NCI-H187 (cell line): Measurements from ENCODE around the gene HK1.
"Not testable (repeated sequence)": the region's sequence is repeated elsewhere in the genome, so short reads cannot be mapped to it uniquely, and the experiment has no call there.

ENCODE experiments used
- DNase-seq, 2 experiments: peaks; one replicate each; lab custom pipeline; 2025; lab: John Stamatoyannopoulos, UW

HK1 gene

DNA sequence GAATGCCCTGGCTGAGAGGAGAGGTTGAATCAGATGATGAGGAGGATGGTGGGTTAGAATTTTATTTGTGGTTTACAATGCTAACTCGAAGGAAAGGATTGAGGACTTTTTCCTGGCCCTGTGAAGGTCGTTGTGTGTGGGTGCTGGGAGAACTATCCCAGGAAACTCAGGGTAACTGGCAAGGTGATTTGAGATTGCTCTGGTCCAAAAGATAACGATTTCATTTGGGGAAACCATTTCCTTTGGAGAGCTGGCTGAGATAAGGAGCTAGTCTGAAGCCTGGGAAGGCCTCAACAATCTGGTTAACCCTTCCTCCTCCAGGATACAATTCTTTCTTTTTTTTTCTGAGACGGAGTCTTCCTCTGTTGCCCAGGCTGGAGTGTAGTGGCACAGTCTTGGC lies 33.0 kb downstream of the HK1 start:
- no peak for DNase-seq

DNA sequence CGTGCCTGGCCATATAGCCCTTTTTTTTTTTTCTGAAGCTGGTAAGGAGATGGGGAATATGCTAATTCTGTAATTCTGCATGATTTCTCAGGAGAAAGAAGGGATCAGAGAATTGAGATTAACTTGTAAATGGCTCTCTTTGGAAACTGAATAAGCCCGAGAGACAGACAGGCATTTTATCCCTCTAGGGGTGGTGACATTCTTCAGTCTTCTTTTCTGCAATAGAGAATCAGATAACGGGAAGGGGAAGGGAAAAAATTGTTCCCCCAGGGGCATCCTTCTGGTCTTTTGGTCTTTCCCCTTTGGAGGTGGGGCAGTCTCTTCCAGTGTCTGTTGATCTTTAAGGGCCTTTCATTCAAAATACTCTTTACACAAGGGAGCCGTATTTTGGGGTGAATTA lies 34.2 kb downstream of the HK1 start:
- DNase-seq, result no peak

DNA sequence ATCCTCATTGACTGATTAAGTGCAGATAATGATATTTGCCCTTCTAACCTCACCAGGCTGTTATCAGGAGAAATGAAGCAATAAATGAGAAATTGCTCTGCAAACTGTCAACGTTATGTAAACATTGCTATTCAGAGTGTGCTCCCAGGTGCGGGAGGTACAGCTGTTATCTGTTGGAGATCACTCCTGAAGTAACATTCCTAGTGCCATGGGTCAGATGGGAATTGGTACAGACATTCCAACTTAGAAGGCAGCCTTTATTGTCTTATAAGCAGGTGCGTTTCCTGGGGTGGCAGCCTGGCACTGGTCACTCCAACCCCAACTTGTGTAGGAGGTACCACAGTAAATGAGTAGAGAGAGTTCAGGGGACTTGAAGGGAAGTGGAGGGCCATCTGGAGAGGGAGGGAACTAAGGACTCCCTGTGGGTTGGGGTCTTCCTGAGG lies 36.8 kb downstream of the HK1 start:
- no peak for DNase-seq

DNA sequence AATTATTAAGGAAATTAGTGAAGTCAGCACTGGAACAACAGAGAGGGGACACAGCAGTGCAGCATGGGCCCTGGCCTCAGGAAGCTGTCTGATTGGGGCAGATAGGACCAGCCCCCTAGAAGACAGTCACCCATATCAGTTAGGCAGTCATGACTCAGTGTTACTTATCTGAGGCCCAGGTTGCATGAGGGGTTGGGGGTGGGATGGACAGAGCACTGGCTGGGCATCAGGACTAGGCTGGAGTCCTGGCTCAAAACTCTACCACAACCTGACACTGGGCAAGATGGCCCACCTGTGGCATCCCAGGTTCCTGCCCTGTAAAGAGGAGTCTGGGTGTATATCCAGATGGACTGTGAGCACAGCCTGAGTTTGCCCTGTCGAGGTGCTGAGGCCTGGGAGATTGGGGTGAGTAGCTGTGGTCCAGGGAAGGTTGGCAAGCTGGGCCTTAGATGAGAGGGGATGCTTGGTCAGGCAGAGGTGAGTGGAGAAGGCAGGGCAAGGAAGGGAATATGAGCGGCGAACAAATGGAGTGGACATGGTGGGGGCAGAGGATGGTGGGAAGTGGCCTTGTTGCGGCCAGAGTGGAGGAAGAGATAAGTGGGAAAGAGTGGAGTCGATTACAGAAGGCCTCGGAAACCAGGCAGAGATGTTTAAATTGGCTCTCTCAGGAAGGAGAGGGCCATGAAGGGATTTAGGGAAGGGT lies 37.5 kb downstream of the HK1 start:
- DNase-seq, result no peak

DNA sequence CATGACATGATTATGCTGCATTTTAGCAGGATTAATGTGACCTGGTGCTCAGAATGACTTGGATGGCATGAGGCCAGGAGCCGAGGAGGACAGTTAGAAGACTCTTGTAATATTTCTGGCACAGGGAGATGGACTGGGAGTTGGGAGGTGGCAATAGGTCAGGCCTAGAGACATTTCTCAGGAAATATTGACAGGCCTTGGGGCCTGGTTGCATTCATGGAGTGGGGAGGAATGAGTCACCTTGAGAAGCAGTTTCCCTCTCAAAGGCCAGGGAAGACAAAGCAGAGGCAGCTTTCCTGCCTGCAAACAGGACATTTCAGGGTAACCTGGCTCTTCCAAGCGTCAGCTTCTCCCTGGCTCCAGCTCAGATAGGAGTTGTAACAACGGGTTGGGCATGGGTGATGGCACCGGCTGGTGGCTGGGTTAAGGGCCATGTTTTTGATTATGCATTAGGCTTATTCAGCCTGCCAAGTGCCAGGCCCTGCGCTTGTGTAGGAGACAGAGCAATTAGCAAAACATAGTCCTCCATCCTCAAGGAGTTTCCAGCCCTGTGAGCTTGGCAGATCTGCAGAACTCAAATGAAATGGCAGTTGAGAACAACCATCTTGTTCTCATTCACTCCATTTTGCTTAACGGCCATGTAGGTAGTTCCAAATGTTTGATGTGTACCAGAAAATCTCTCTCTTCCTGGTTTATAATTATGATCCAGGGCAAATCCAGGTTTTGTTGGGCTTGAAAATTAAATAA lies 38.2 kb downstream of the HK1 start:
- no peak for DNase-seq

DNA sequence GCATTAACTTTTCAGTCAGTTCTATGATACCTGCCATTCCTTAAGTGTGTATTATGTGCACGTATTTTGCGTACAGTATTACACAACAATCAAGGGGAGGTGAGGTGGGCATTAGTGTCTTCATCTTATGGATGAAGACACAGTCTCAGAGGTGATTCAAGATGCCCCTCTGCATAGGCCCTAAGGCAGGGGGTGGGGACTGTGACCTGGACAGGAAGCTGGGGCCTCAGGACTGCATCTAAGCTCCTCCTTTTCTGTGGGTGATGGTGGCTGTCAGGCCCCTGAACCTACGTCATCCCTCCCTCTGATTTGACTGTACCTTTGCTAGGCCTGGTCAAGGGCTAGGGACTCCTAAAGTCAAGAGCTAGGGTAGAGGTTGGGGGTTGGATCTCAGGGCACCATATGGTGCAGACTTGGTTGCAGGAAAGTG lies 38.9 kb downstream of the HK1 start:
- DNase-seq, result no peak

DNA sequence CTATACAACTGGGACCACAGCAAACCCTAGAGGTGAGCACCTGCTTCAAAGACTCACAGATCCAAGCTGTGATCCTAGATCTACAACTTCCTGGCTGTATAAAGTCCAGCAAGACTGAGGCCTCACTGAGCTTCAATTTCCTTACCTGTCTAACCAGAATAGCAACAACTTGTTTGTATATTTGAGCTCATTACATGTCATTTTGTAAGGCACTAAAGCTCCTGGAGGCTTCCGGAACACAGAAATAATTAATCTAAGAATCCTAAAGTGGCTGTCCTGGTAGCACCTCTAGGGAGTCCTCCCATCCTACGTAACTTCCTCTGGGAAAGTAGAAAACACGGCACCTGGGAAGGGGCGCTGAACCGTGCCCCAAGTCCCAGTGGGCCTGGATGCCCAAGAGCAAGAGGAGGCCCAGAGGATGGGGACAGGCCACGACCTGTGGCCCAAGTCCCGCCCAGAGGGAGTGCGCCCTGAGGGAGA lies 39.4 kb downstream of the HK1 start:
- DNase-seq, result no peak

DNA sequence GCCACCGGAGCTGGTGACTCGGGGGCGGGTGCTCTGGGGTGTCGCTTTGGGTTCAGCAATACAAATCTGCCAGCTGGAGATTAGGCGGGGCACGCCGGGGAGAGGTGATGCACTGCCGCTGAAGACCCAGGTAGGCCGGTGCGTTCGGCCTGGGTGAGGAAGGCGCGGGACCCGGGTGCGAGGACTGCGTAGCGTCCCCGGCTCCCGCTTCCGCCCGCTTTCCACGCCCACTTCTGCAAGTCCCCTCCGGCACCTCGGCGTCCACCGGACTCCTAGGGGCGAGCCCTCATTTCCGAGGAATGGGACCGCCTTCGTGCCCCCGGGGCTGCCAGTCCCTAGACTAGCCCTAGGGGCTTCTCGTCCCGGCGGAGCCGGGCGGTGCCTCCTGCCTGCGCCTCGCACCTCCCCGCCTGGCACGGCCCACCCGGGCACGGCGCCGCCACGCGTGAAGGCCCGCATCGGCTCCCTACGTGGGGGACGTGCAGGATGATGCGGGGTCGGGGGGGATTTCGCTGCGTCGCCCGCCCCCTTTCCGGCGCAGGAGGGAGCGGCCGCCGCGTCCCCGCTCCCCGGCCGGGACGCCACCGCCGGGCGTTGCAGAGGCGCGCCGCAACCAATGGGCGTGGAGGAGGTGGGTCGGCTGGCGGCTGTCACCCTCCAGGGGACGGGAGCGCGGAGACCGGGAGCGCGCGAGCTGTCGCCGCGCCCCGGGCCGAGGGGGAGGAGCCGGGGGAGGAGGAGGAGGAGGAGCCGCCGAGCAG lies 40.0 kb downstream of the HK1 start:
- peak; percentile 16 to 63 for DNase-seq

DNA sequence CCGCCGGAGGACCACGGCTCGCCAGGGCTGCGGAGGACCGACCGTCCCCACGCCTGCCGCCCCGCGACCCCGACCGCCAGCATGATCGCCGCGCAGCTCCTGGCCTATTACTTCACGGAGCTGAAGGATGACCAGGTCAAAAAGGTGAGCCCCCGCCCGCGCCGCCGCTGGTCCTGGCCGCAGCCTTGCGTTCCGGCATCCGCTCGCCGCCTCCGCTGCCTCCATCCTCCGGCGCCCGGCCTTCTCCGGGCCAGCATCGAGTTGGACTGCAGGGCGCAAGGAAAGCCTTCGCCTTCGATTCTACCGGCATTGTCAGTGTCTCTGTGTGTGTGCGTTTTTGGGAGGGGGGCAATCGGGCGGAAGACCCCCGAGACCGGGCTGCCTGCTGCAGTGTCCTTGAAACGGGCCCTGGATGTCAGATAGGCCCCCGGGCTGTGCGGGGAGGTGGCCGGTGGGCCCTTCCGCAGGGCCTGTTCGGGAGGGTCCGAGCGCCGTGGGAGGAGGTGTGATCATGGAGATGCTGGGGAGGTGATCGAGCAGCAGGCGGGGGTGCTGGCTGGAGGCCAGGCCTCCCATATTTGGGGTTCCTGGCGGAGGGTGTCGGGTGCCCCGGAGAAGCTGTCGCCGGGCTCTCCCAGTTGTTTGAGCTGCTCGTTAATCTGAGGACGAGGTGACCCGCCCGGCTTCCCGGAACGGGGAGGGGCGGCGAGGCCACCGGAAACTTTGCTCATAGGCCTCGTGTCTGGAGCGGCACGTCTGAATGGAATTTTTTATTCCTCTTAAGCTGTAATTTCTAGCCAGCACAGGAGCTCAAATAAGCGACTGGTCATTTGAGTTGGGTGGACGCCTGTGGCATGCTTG lies 40.8 kb downstream of the HK1 start:
- no peak for DNase-seq

DNA sequence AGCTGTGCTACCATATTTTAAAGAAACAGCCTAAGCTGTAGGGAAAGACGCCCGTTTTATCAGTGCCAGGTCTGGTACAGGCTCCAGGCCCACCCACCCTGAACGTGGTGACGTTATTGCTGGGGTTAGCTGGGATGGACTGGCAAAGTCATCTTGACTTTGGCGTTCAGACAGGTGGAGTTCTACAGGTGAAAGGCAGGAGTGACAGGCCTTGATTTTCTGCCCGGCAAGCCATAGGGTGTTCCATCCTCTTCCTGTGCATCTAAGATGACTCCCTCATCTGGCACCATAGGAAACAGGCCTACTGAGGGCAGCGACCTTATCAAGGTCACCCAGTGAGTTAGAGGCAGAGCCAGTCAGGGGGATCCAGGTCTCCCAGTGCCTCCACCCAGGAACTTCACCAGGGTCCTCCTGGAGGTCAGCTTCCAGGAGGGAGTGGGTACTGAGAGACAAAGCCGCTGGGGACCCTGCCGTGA lies 41.6 kb downstream of the HK1 start:
- DNase-seq, result no peak

DNA sequence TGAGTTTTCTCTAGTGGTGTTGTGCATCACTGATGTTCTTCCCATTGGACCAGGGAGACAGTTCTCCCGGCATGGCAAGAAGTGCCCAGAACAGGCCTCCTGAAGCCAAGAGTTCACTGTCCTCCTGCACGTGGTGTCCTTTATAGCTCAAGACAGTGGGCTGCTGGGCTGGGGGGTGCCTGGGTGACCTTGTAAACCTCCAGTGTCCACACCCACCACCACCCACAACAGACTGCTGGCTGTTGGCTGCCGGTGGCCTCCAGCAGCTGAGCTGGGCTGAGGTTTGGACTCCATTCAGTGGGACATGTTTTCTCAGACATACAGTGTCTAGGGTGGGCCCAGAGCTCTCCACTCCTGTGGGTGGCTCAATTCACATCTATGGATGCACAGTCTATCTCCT lies 42.2 kb downstream of the HK1 start:
- DNase-seq, result no peak

DNA sequence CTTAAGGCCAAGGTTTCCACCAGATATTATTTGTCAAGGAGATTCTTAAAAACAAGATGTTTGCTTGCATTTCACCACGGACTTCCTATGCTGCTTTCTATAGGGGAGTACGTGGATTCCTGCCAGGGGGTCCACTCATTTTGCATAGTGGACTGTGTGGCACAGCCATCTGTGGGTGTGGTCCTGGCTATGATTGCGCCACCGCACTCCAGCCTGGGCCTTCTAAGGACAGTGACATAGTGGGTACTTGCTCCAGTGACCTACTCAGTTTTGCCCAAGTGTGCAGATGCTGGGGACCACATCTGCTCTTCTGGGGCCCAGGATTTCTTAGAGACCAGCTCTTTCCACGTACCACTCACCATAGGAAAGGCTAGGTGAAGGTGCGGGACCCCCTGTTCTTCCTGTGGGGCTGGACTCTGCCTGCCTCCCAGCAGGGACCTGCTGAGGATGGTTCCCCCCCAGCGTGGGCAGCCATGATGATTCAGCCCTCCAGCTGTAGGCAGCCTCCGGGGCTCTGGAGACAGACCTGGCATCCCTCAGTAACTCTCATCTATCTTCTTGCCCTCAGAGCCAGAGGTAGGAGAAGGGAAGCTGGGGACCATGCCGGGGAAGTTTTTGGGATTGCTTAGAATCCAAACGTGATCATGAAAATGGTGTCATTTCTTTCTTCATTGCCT lies 42.9 kb downstream of the HK1 start:
- DNase-seq, result no peak

DNA sequence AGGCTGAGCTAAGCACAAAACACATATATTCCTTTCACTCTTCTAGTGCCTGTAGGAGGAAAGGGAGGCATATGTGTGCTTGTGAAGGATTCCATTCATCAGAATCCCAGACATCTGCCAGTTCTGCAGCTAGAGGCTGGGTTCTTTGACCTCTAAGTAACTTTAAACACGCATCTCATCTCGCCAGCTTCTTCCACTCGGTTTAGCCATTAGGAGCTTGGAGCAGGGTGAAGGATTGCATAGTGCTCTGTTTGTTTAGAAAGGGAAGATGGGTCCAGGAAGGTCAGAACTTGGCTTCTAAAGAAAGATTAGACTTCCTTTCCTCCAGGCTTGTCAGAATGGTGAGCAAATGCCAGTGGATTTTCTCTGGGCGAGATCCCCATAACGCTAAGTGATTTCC lies 43.6 kb downstream of the HK1 start:
- no peak for DNase-seq

DNA sequence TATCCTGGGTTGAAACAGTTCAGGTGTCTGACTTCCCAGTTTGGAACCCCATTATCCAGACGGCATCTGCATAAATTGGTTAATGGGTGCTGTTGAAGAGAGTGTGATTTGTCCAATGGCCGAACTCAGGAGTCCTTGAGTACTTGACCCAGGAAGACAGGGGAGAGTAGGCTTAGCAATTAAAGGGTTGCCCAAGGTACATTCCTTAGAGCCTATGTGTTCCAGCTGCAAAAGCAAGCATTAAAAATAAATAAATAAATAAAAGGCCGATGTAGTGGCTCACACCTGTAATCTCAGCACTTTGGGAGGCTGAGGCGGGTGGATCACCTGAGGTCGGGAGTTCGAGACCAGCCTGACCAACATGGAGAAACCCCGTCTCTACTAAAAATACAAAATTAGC lies 44.0 kb downstream of the HK1 start:
- not testable (repeated sequence) for DNase-seq

DNA sequence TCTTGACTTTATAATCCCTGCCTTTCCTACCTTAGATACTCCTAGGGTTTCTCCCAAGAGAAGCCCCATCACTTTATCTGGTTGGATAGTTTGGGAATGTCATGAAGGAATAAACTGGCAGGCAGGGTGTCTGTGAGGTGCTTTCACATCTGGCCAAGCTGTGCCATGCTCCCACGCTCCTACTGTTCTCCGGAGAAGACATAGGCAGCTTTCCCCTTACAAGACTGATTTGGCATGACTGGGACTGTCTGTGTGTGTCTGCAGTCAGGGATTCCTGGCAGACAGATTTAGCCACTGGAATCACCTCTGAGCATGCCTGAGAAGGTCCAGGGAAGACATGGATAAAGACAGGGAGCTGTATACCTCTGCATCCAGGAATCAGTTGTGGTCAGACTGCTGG lies 45.3 kb downstream of the HK1 start:
- no peak for DNase-seq

DNA sequence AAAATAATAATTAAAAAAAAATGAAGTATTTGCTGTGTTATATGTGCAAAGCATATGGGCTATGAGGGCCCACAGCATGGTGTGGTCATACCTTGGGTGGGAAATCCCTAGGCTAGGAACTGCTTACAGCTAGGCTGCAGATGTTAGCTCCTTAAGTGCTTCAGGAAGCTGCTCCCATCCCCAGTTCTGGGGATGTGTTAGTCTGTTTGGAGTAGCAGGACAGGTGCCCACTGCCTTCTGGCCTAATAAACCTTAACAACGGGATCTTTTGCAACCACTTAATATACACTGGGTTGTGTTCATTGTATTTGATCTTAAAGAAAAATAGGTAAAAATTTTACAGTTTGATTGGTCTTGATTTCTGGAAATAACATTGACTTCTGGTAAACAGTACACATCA lies 46.3 kb downstream of the HK1 start:
- DNase-seq, result no peak

DNA sequence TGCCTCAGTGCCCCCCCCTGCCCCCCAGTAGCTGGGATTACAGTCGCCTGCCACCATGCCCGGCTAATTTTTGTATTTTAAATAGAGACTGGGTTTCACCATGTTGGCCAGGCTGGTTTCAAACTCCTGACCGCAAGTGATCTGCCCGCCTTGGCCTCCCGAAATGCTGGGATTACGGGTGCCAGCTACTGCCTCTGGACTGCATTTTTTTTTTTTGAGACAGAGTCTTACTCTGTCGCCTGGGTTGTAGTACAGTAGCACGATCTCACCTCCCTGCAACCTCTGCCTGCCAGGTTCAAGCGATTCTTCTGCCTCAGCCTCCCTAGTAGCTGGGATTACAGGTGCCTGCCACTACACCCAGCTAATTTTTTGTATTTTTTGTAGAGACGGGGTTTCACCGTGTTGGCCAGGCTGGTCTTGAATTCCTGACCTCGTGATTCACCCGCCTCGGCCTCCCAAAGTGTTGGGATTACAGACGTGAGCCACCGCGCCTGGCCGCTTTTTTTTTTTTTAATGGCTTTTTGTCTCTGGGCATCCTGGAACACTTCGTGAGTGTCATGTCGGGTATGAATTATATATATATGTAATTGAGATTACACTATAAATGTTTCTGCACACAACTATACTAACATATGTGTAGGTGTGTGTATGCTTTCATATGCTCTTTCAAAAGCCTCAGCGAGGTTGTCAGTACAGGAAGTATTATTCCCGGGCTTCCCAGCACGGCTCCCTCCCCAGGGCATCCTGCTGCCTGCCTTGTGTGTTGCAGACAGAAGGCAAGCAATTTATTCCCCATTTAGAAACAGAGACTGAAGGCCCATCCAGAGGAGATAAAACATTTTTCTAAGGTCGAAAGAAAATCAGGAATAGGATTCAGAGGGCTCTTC lies 47.6 kb downstream of the HK1 start:
- DNase-seq, result not testable (repeated sequence)

DNA sequence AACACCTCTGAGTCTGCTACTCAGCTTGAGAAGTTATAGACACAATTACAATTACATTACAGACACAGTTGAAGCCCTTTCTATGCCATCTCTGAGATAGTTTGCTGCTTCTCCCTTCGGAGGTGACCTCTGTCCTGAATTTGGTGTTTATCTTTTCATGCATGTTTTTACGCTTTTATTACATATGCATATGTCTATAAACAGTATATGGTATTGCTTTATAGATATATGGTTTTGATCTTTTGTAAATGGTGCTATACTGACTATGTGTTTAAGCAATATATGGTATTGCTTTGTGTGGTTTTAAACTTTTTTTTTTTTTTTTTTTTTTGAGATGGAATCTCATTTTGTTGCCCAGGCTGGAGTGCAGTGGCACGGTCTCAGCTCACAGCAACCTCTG lies 48.4 kb downstream of the HK1 start:
- no peak for DNase-seq

DNA sequence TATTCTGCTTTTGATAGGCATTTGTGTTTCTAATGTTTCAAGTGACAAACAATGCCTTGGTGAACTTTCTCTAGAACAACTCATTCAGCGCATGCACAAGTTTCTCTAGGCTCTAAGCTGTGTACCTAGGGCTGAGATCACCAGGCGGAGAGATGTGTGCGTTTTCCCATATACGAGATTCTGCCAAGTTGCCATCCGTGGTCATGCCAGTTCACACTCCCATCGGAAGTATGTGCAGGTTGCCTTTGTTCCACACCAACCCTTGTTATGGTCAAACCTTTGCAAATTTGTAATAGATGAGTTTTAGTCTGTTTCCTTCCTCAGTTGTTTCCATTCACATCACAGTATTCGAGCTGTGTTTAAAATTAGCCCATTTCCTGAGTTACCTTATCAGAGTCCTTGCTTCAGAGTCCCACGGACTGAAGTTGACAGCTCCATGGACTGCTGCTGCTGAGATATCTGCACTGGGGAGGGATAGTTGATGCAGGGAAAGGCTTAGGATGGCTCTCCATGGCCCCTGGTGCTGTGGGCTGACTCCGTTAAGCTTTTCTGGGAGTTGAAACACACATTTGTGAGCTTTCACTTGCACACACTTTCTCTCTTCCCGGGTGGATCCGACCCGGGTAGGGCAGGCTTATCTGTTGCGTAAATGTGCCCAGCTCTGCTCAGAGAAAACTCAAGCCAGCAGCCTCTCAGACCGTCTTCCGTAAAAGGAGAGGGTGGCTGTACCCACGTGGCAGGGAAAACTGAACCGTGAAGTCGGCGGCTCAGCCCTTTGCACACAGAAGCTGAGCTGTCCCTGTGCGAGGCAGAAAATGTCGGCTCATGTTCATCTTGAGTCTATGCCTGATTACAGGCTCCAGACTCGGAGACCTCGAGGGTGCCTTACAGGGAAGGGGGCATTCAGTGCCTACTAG lies 49.4 kb downstream of the HK1 start:
- DNase-seq, result peak in 1 of 2 experiments; percentile 9
